ENCODE measurements around the gene TMEM86B. TPM values are rescaled to one million over a fixed set of nuclear protein-coding genes. Genes with fewer than 3 reads are reported as not detected.
A peak's percentile ranks its signal among the peaks of the same experiment; 100 is the strongest.

Gene TMEM86B
- total and polyA plus RNA-seq, 12 donors: 0.20 to 47.8 (median 4.3) TPM

DNA sequence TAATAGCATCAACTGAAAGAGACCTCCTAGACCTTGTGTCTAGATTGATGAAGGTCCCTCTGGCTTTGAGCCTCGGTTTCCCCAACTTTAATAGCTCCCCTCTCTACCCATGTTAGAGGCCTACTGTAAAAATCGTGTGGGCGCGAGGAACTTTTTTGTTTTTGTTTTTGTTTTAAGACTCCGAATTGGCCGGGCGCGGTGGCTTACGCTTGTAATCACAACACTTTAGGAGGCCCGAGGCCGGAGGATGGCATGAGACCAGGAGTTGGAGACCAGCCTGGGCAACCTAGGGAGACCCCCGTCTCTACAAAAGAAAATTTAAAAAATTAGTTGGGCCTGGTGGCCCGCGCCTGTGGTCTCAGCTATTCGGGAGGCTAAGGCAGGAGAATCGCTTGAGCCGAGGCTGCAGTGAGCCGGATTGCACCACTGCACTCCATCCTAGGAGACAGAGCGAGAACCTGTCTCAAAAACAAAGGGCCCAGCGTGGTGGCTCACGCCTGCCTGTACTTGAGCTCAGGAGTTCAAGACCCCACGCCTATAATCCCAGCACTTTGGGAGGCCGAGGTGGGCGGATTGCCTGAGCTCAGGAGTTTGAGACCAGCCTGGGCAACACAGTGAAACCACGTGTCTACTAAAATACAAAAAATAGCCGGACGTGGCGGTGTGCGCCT is 31.1 kb upstream of the TMEM86B start:
- TF ChIP-seq, protein P1, sequence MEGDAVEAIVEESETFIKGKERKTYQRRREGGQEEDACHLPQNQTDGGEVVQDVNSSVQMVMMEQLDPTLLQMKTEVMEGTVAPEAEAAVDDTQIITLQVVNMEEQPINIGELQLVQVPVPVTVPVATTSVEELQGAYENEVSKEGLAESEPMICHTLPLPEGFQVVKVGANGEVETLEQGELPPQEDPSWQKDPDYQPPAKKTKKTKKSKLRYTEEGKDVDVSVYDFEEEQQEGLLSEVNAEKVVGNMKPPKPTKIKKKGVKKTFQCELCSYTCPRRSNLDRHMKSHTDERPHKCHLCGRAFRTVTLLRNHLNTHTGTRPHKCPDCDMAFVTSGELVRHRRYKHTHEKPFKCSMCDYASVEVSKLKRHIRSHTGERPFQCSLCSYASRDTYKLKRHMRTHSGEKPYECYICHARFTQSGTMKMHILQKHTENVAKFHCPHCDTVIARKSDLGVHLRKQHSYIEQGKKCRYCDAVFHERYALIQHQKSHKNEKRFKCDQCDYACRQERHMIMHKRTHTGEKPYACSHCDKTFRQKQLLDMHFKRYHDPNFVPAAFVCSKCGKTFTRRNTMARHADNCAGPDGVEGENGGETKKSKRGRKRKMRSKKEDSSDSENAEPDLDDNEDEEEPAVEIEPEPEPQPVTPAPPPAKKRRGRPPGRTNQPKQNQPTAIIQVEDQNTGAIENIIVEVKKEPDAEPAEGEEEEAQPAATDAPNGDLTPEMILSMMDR (IDR thresholded peaks at IDR 0.05): no peak
- no peak for TF ChIP-seq POLR2A (IDR thresholded peaks at IDR 0.05)
- Histone ChIP-seq H3K27me3 (no peaks in the 10 kb centered on the region), H3K9me3 (replicated peaks in 1 of 3) (no peaks in the 10 kb centered on the region), H3K27ac (peak overlapping the region; percentile 34 to 98 (median 91)), H3K36me3 (replicated peaks in 1 of 2) (no peaks in the 10 kb centered on the region), H3K4me3 (peak overlapping the region in 2 of 4 donors; percentile 23 to 47), H3K4me1 (replicated peaks in 1 of 2) (peaks cover 32 to 40% of the 10 kb centered on the region in 2 donors)
- DNase-seq: peak in 1 of 7 donors; percentile 57
- intact Hi-C loops (cut with DNase I): no loop called here
- WGBS, 4 donors: 41 to 48% (median 45%) methylated on average over 27 to 29 of the region's 29 CpGs

GRCh38 chr19:55258828-55259539 is 30.4 kb upstream of the TMEM86B start, which contains the start of gene PPP6R1:
Gene PPP6R1 (minus strand): TSS chr19:55259017. CDS start chr19:55247103, 11,914 bp downstream.
- Histone ChIP-seq H3K4me1 (replicated peaks in 1 of 2) (peaks cover 36 to 47% of the 10 kb centered on the region in 2 donors), H3K27me3 (no peaks in the 10 kb centered on the region), H3K36me3 (replicated peaks in 1 of 2) (no peaks in the 10 kb centered on the region), H3K4me3 (peak within 1 kb of the TSS; percentile 88 to 99 (median 96)), H3K27ac (peak within 1 kb of the TSS; percentile 63 to 98 (median 96)), H3K9me3 (replicated peaks in 1 of 3) (no peaks in the 10 kb centered on the region)
- peak; percentile 96 to 98 for TF ChIP-seq POLR2A (IDR thresholded peaks at IDR 0.05)
- TF ChIP-seq, protein P1 (IDR thresholded peaks at IDR 0.05): peak in 1 of 6 experiments; percentile 62
- DNase-seq: peak; percentile 97 to 99 (median 99)
- WGBS, 4 donors: 0% methylated on average over 6 to 75 of the region's 76 CpGs
- intact Hi-C loops (cut with DNase I): no loop called here

DNA sequence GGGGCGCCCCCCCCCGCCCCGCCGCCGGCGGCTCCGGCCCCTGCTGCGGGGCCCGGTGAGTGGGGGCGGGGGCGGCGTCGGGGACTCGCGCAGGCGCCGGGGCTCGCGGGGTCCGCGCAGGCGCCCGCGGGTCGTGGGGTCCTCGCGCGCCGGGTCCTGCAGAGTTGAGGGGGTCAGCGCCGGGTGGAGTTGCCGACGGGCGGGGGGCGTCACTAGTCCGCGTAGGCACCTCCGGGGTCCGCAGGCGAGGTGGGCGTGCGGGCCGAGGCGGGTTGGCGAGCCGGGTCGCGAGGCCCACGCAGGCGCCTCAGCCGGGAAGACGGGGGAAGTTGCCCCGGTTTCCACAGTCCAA is 29.9 kb upstream of the TMEM86B start:
- H3K36me3 ChIP-seq (replicated peaks in 1 of 2): no peaks in the 10 kb centered on the region
- peaks cover 36 to 51% of the 10 kb centered on the region in 2 donors for H3K4me1 ChIP-seq (replicated peaks in 1 of 2)
- H3K9me3 ChIP-seq (replicated peaks in 1 of 3): no peaks in the 10 kb centered on the region
- peak overlapping the region; percentile 63 to 98 (median 96) for H3K27ac ChIP-seq
- TF ChIP-seq, protein P1 (IDR thresholded peaks at IDR 0.05): no peak
- no peak for TF ChIP-seq POLR2A (IDR thresholded peaks at IDR 0.05)
- WGBS, 4 donors: 0 to 1% (median 1%) methylated on average over 1 to 53 of the region's 53 CpGs; no CpG with 5 or more reads in 1 of the 4 donors
- H3K4me3 ChIP-seq: peak overlapping the region; percentile 88 to 99 (median 96)
- intact Hi-C loops (cut with DNase I): no loop called here
- DNase-seq: peak in 3 of 7 donors; percentile 40 to 66 (median 44)
- no peaks in the 10 kb centered on the region for H3K27me3 ChIP-seq

Data from adrenal gland (tissue), 12 donors.